ENCODE data around the gene HGD.

DNA sequence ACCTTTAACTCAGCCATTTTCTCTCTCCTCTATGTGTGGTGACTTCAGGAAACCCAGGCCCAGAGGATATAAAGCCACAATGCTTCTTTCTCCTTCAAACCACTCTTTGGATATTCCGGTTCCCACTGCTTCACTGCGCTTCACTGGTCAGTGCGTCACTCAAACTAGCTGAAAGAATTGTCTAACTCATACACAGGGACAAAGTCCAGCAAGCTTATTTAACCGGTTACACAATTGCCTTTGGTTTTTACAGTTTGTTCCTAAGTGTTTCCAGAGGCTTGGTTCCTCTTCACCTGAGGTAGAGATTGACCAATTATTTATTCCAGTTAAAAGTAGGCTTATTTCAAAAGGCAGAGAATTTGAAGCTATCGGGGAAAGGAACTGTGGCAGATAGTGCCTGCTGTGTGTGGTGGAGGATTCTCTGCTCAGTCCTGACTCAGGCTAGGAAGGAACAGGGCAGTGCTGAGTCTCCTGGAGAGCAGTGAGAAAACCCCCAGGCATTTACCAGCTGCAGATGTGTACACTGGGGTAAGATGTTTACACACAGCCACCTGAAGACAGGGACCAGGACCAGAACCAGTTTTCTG, at the start of gene HGD:
- TF ChIP-seq POLR2A (IDR thresholded peaks at IDR 0.05), result no peak
- TF ChIP-seq, protein P1, sequence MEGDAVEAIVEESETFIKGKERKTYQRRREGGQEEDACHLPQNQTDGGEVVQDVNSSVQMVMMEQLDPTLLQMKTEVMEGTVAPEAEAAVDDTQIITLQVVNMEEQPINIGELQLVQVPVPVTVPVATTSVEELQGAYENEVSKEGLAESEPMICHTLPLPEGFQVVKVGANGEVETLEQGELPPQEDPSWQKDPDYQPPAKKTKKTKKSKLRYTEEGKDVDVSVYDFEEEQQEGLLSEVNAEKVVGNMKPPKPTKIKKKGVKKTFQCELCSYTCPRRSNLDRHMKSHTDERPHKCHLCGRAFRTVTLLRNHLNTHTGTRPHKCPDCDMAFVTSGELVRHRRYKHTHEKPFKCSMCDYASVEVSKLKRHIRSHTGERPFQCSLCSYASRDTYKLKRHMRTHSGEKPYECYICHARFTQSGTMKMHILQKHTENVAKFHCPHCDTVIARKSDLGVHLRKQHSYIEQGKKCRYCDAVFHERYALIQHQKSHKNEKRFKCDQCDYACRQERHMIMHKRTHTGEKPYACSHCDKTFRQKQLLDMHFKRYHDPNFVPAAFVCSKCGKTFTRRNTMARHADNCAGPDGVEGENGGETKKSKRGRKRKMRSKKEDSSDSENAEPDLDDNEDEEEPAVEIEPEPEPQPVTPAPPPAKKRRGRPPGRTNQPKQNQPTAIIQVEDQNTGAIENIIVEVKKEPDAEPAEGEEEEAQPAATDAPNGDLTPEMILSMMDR (IDR thresholded peaks at IDR 0.05), result no peak
